ENCODE measurements around the gene KCNG2. TPM values are rescaled to one million over a fixed set of nuclear protein-coding genes. Genes with fewer than 3 reads are reported as not detected.
A peak's percentile ranks its signal among the peaks of the same experiment; 100 is the strongest.

KCNG2 gene
- total RNA-seq, 1 donor from 2014 or later = 0.46 TPM

- DNase-seq (peak; percentile 63), ATAC-seq (peak; percentile 19)
- H3K27ac ChIP-seq = no peak overlapping the region
Measured at GRCh38 chr18:79924814-79925731, 127.3 kb downstream of the KCNG2 start.

GRCh38 chr18:79926306-79926705, 128.6 kb downstream of the KCNG2 start:
- no peaks in the 10 kb centered on the region for H3K27me3 ChIP-seq
- peaks cover 21% of the 10 kb centered on the region for H3K9me3 ChIP-seq
- H3K27ac ChIP-seq = no peak overlapping the region
- no peaks in the 10 kb centered on the region for H3K4me1 ChIP-seq
- no peak for TF ChIP-seq CTCF (IDR thresholded peaks at IDR 0.05)
- peaks cover 20% of the 10 kb centered on the region for H3K36me3 ChIP-seq
- no peak for ATAC-seq
- DNase-seq = no peak
- no peak overlapping the region for H3K4me3 ChIP-seq
- intact Hi-C loops (cut with DNase I) = no loop called here

More at GRCh38 chr18:79924814-79925731, 127.3 kb downstream of the KCNG2 start:
- TF ChIP-seq CTCF (IDR thresholded peaks at IDR 0.05) = no peak
- Histone ChIP-seq H3K4me3 (no peak overlapping the region), H3K4me1 (no peaks in the 10 kb centered on the region), H3K27me3 (no peaks in the 10 kb centered on the region), H3K36me3 (peaks cover 20% of the 10 kb centered on the region), H3K9me3 (peaks cover 11% of the 10 kb centered on the region)
- intact Hi-C loops (cut with DNase I) = no loop called here

GRCh38 chr18:79926715-79927606, 129.2 kb downstream of the KCNG2 start:
- ATAC-seq = peak; percentile 30
- no peak overlapping the region for H3K4me3 ChIP-seq
- H3K4me1 ChIP-seq = no peaks in the 10 kb centered on the region
- peaks cover 20% of the 10 kb centered on the region for H3K36me3 ChIP-seq
- DNase-seq = peak; percentile 64
- TF ChIP-seq CTCF (IDR thresholded peaks at IDR 0.05) = no peak
- no peak overlapping the region for H3K27ac ChIP-seq
- intact Hi-C loops (cut with DNase I) = no loop called here
- no peaks in the 10 kb centered on the region for H3K27me3 ChIP-seq
- H3K9me3 ChIP-seq = peaks cover 21% of the 10 kb centered on the region

GRCh38 chr18:79927607-79928562, 130.1 kb downstream of the KCNG2 start:
- no peaks in the 10 kb centered on the region for H3K4me1 ChIP-seq
- H3K4me3 ChIP-seq = no peak overlapping the region
- peaks cover 20% of the 10 kb centered on the region for H3K36me3 ChIP-seq
- no peak for TF ChIP-seq CTCF (IDR thresholded peaks at IDR 0.05)
- DNase-seq = peak; percentile 54
- H3K27ac ChIP-seq = no peak overlapping the region
- no peak for ATAC-seq
- intact Hi-C loops (cut with DNase I) = no loop called here
- no peaks in the 10 kb centered on the region for H3K27me3 ChIP-seq
- H3K9me3 ChIP-seq = peaks cover 24% of the 10 kb centered on the region

GRCh38 chr18:79928563-79928960, 130.8 kb downstream of the KCNG2 start:
- no peak overlapping the region for H3K27ac ChIP-seq
- no peak for TF ChIP-seq CTCF (IDR thresholded peaks at IDR 0.05)
- peaks cover 30% of the 10 kb centered on the region for H3K9me3 ChIP-seq
- intact Hi-C loops (cut with DNase I) = no loop called here
- peaks cover 19% of the 10 kb centered on the region for H3K36me3 ChIP-seq
- ATAC-seq = no peak
- no peaks in the 10 kb centered on the region for H3K27me3 ChIP-seq
- no peaks in the 10 kb centered on the region for H3K4me1 ChIP-seq
- H3K4me3 ChIP-seq = no peak overlapping the region
- peak; percentile 37 for DNase-seq
